Urothelium cell line (cell line): ENCODE results near the gene LIFR.
A peak's percentile ranks its signal among the peaks of the same experiment; 100 is the strongest.

Experiments used
- DNase-seq: peaks from one replicate; pipeline ENCODE4 v3.0.0; 2011; ENCODE audit warnings: low spot score, mixed read lengths
- FAIRE-seq: peaks from 2 replicates; lab custom pipeline; 2011; peaks lifted over from hg19 to GRCh38; lab: Jason Lieb, UNC

Gene LIFR

GRCh38 chr5:38551030-38552017 lies 5.1 kb downstream of the LIFR start:
- FAIRE-seq (peak; percentile 20), DNase-seq (peak; percentile 52)

DNA sequence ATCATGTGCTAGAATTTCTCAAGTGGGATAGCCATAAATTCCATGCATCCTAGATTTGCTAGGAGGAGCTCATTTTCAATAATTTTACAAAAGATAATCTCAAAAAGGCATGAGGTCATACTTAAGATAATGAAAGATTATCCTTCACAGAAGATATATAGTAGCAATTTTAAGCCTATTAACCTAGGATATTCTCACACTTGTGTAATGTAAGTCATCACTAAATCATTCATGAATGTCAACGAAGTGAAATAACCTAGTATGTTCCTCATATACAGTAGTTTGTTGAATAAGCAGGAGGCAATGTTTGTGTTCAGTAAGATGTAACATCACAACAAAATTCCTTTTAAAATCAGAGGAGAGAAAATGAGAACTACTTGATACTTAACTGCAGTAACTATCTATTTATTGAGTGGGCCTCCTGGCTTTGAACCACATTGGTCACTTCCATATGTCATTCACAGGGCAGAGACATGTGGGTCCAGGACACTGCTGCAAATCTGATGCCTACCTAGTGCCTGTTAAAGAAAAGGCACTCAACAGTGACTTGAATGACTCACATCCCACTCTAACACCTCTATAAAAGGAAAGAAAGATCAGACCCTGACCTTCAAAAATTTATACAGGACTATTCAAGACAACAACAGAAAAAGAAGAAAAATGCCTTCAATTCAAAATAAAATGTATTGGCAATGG lies 8.2 kb downstream of the LIFR start:
- no peak for FAIRE-seq

GRCh38 chr5:38547257-38547656 lies 9.2 kb downstream of the LIFR start:
- no peak for DNase-seq

More for the DNA sequence above, 8.2 kb downstream of the LIFR start:
- no peak for DNase-seq

GRCh38 chr5:38546691-38547146 lies 9.7 kb downstream of the LIFR start:
- FAIRE-seq (peak; percentile 65), DNase-seq (no peak)

More at GRCh38 chr5:38547257-38547656, 9.2 kb downstream of the LIFR start:
- no peak for FAIRE-seq

DNA sequence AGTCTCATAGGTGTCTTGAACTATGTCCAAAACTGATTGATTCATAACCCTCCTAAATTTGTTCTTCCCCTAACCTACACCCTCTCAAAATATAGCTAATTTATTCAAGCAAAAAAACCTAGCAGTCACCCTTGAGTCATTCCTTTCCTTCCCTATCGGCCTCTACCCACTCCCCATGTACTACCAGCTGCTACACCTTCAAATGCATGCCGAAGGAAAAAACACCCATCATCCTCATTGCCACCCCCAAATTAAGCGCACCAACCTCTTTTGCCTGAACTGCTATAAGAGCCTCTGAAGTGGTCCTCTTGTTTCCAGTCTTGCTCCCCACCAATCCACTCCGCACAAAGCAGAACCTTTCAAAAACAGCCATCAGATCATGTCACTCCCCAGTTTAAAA lies 12.6 kb downstream of the LIFR start:
- FAIRE-seq = no peak
- DNase-seq = no peak

- DNase-seq (no peak), FAIRE-seq (no peak)
Measured at GRCh38 chr5:38543074-38543473, 13.4 kb downstream of the LIFR start.

DNA sequence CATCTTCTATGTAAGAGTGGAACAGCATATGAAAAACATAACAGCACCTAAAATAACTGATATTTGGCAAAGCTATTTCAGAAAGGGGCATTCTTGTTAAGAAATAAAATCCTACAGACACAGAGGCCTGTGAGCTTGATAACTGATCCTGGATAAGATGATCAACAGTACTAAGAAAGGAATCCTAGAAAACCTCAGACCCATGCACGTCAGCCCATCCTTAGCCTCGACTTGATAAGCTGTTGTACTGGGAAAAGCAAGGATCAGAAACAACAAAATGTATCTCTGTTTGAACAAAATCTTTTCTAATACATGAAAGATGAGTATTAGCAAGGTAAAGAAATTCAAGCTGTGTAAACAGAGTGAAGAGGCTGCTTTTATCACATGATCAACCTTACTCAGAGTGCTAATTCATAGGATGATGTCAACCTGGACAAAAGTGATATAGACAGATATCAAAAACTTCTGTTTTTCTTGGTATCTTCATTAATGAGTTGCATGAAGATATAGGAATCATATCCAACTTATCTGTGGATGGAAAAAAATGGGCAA lies 15.2 kb downstream of the LIFR start:
- DNase-seq (no peak), FAIRE-seq (no peak)

DNA sequence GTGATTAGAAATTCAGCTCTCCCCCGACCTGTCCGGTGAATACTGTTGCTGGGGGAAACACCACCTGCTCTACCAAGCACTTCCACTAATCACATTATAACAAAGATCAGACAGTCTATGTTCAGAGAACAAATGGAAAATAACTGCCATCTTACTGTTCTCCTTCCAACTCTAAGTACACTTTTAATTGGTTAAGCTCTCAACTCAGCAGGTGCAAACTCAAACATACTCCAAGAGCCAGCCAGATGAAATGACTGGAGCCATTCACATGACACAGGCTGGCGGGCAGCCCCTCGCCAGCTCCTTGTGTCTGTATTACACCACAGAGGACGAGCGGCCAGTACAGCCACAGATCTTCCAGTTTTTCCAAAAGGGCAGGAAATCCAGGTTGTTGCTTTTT lies 16.1 kb downstream of the LIFR start:
- no peak for DNase-seq
- no peak for FAIRE-seq

- FAIRE-seq (no peak), DNase-seq (no peak)
Measured at GRCh38 chr5:38538161-38538560, 18.3 kb downstream of the LIFR start.

DNA sequence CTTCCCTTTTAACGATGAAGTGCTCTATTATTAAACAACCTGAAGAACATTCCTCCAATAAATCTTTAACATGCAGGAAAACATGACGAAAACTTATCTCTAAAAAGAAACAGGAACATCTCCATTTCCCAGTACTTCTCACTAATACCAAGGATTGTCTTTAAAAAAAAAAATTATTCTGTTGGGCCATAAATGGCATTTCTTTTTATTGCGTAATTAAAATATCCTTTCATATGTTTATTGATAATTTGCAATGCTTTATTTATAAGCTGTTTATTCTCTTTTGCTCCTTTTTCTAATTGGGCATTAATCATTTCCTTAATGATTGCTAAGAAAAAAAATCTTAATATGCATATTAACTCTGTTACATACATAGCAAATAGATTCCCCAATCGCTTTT lies 18.9 kb downstream of the LIFR start:
- DNase-seq (no peak), FAIRE-seq (no peak)

- FAIRE-seq (no peak), DNase-seq (no peak)
Measured at GRCh38 chr5:38536968-38537367, 19.5 kb downstream of the LIFR start.

DNA sequence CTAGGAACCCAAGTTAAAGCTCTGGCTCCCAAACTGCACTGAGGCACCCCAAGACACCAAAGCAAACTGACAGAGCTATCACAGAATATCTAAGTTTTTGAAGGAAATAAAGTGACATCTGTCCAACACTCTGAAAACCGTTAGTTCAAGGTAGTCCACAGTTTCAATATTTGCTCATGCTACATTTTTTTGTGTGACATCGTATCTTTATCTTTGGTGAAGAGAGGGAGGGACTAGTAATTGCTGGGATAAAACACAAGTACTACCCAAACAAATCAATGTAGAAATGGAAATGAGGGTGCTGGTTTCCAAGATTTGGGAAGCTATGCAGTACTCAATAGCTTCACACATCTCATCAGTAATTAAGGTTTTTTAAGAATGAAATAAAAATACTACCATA lies 20.6 kb downstream of the LIFR start:
- DNase-seq (no peak), FAIRE-seq (no peak)

DNA sequence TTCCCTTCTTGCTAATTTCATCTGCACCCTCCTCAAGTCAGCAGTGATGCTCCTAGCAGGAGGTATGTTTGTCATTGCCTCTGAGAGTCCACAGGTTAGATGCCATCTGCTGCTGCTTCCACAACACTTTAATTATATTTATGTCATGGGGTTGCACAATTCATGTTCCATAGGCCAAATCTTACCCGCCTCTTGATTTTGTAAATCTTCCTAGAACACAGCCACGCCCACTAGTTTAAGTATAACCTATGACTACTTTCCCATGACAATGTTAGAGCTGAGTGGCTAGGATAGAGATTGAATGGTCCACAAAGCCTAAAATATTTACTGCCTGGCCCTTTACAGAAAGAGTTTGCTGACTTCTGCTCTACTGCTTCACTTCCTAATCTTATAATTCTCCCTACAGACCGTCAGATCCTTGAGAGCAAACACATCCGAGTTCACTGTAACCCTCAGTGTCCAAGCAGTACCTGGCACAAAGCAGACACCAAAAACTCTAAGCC lies 21.1 kb downstream of the LIFR start:
- DNase-seq = no peak
- FAIRE-seq = no peak

GRCh38 chr5:38534156-38534453 lies 22.3 kb downstream of the LIFR start:
- FAIRE-seq = no peak
- DNase-seq = no peak

DNA sequence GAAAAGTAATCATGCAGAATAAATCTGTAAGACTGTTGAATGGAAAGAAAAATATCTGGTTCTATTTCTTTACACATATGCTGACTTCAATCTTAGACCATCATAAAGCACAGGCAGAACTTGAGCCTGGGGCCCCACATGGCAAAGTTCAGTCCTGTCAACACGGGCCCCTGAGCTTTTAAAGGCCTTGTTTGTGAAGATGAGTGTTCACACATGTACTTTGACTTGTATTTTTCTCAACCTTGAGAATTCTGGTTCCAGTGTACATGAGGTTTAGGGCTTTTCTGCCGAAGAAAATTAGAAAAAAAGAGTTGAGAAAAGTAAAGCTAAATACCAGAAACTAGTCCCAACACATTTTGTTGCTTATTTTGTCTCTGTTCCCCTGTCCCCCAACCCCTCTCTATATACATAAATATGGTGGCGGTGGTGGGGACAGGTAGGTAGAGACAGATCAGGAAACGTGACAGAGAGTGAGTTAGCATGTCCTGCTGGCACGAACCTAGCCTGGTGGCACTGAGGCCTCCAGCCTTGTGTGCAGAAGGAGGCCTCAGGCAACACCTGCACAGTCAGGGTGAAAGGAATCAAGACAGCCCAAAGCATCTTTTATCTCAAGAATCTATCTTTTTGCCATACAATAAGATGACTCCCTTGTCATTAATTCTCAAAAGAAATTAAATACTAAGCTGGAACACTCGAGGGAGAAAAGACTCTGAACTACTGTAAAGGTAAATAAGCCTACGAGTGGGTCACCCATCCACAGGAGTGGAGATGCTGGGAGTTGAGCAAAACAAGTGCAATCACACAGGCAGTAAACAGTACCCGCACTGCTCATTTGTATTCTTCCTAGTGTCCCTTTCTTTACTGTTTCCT lies 22.9 kb downstream of the LIFR start:
- no peak for FAIRE-seq
- DNase-seq = no peak

- DNase-seq (no peak), FAIRE-seq (no peak)
Measured at GRCh38 chr5:38532165-38532669, 24.2 kb downstream of the LIFR start.

DNA sequence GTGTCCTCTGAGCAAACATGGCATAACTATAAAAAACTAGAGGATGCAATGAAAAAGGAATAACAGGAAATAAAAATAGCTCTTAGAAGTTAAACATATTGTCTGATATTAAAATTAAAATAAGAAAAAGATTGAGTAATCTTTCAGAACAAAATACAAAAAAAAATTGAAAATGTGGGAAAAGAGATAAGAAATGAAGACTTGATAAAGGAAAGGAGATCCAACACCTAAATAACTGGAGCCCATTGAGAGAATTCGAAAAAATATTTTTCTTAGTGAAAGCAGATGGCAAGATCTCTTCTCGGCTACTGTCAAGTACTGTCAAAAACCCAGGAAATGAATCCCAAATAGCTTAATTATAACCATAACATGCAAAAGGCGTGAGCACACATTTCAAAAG lies 24.9 kb downstream of the LIFR start:
- DNase-seq (no peak), FAIRE-seq (no peak)

GRCh38 chr5:38529955-38530646 lies 26.3 kb downstream of the LIFR start:
- no peak for DNase-seq
- no peak for FAIRE-seq

GRCh38 chr5:38528162-38528703 lies 28.2 kb downstream of the LIFR start:
- no peak for FAIRE-seq
- DNase-seq = no peak

GRCh38 chr5:38527475-38527874 lies 29.0 kb downstream of the LIFR start:
- DNase-seq (no peak), FAIRE-seq (peak; percentile 44)
